Loucy (cell line): ENCODE data around the gene SERINC2.

Source experiments
- H2AFZ ChIP-seq: fragments of 200-600 bp; sonication (generic); 2 replicates; pipeline ENCODE4 v1.6.0; 2016; ENCODE audit warnings: antibody characterized with exemption, mild to moderate bottlenecking, low read length, moderate library complexity
- H3F3A ChIP-seq: fragments of 200-600 bp; 2 replicates; pipeline ENCODE4 v1.6.0; 2016; ENCODE audit warnings: antibody characterized with exemption, low read depth, mild to moderate bottlenecking
- H3K27me3 ChIP-seq: fragments of 200-600 bp; sonication (generic); 2 replicates; pipeline ENCODE4 v1.6.1; 2014; ENCODE audit warnings: low read length, mild to moderate bottlenecking; ENCODE audit not compliant: insufficient read depth, poor library complexity, severe bottlenecking
- H3K36me3 ChIP-seq: fragments of 200-600 bp; sonication (generic); 2 replicates; pipeline ENCODE4 v1.6.1; 2016; ENCODE audit warnings: low read length; ENCODE audit not compliant: insufficient read depth
- H3K4me1 ChIP-seq: fragments of 200-600 bp; sonication (generic); 2 replicates; pipeline ENCODE4 v1.5.1; 2014; ENCODE audit warnings: low read length, mild to moderate bottlenecking; ENCODE audit not compliant: insufficient read depth, poor library complexity, severe bottlenecking
- H3K4me2 ChIP-seq: fragments of 200-600 bp; sonication (generic); 2 replicates; pipeline ENCODE4 v1.6.0; 2014; ENCODE audit warnings: antibody characterized with exemption, low read length, low read depth, mild to moderate bottlenecking; ENCODE audit not compliant: poor library complexity, severe bottlenecking
- H3K4me3 ChIP-seq: fragments of 200-600 bp; sonication (generic); 2 replicates; pipeline ENCODE4 v1.5.1; 2014; ENCODE audit warnings: low read length, mild to moderate bottlenecking, mixed read lengths; ENCODE audit not compliant: poor library complexity, severe bottlenecking
- H3K79me2 ChIP-seq: fragments of 200-600 bp; sonication (generic); 2 replicates; pipeline ENCODE4 v1.6.1; 2014; ENCODE audit warnings: low read length; ENCODE audit not compliant: insufficient read depth
- H3K9ac ChIP-seq: fragments of 200-600 bp; sonication (generic); 2 replicates; pipeline ENCODE4 v1.6.0; 2014; ENCODE audit warnings: mild to moderate bottlenecking, low read depth, low read length, moderate library complexity; ENCODE audit not compliant: poor library complexity, severe bottlenecking
- H3K9me2 ChIP-seq: fragments of 200-600 bp; sonication (generic); replicated peaks from 2 replicates; pipeline ENCODE4 v1.6.1; 2016; ENCODE audit warnings: low read depth, low read length, mixed read lengths
- H3K9me3 ChIP-seq: fragments of 200-600 bp; sonication (generic); 2 replicates; pipeline ENCODE4 v1.6.1; 2014; ENCODE audit warnings: mild to moderate bottlenecking, antibody characterized with exemption, low read length, low read depth; ENCODE audit not compliant: insufficient read depth
- H4K20me1 ChIP-seq: fragments of 200-600 bp; sonication (generic); 2 replicates; pipeline ENCODE4 v1.6.0; 2014; ENCODE audit warnings: antibody characterized with exemption, low read length, mild to moderate bottlenecking; ENCODE audit not compliant: insufficient read depth, poor library complexity, severe bottlenecking
- EZH2phosphoT487 ChIP-seq: fragments of 200-600 bp; IDR thresholded peaks from 2 replicates; pipeline ENCODE4 v1.6.1; 2018; ENCODE audit warnings: antibody characterized with exemption, mild to moderate bottlenecking, moderate library complexity, borderline replicate concordance
- TF ChIP-seq, protein P1 (sequence below): fragments of 200-600 bp; sonication (generic); conservative IDR thresholded peaks from 2 replicates; pipeline ENCODE4 v1.5.1; 2014; ENCODE audit warnings: mild to moderate bottlenecking, antibody characterized with exemption, low read length

SERINC2 gene

DNA sequence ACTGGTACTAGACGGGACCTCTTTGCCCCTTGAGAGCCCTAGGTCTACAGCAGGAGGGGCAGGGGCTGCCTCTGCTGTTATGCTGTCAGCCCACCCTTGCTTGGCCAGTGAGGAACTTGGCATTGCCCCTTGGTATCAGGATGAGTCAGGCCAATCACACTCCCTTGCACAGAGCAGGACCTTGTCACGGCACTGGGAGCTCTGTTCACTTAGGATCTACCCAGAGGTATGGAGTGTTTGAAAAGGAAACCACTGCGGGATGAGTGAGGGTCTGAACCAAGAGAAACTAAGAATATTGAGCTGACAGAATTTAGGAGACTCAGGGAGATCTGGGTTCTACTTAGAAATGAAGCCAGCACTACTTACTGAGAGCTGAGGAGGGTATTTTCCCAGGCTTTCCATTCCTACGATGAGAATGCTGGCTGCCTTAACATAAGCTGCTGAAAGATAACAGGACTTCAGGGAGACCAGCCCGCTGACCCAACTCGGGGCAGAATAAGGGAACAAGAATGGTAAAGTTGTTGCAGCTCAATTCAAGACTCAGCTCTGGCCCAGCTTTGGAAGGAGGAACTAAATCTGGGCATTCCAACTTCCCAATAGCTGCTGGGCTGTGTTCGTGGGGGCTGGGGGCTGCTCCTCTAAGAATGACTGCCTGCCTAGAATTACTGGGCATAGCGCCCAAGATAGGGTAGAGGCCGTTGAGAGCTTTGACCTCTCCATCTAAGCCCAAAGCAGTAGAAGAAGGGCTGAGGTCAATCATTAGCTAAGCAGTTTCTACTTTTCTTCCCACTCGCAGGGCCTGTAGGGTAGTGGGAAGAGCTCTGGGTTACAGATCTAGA lies 41.7 kb upstream of the SERINC2 start:
- H3K4me3 ChIP-seq = no peak overlapping the region
- H3K4me2 ChIP-seq = no peak overlapping the region
- H4K20me1 ChIP-seq = no peaks in the 10 kb centered on the region
- H3K36me3 ChIP-seq = peaks cover 3% of the 10 kb centered on the region; the same call in 1 of the 2 replicates
- peaks cover 3% of the 10 kb centered on the region for H3K4me1 ChIP-seq
- H3K27me3 ChIP-seq = no peaks in the 10 kb centered on the region
- H3K9me2 ChIP-seq = no peaks in the 10 kb centered on the region
- H2AFZ ChIP-seq = no peak overlapping the region
- no peaks in the 10 kb centered on the region for H3K9me3 ChIP-seq
- H3K79me2 ChIP-seq = no peaks in the 10 kb centered on the region
- no peaks in the 10 kb centered on the region for H3F3A ChIP-seq
- no peak overlapping the region for H3K9ac ChIP-seq
- no peak for TF ChIP-seq EZH2phosphoT487
- TF ChIP-seq, protein P1, sequence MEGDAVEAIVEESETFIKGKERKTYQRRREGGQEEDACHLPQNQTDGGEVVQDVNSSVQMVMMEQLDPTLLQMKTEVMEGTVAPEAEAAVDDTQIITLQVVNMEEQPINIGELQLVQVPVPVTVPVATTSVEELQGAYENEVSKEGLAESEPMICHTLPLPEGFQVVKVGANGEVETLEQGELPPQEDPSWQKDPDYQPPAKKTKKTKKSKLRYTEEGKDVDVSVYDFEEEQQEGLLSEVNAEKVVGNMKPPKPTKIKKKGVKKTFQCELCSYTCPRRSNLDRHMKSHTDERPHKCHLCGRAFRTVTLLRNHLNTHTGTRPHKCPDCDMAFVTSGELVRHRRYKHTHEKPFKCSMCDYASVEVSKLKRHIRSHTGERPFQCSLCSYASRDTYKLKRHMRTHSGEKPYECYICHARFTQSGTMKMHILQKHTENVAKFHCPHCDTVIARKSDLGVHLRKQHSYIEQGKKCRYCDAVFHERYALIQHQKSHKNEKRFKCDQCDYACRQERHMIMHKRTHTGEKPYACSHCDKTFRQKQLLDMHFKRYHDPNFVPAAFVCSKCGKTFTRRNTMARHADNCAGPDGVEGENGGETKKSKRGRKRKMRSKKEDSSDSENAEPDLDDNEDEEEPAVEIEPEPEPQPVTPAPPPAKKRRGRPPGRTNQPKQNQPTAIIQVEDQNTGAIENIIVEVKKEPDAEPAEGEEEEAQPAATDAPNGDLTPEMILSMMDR = no peak

DNA sequence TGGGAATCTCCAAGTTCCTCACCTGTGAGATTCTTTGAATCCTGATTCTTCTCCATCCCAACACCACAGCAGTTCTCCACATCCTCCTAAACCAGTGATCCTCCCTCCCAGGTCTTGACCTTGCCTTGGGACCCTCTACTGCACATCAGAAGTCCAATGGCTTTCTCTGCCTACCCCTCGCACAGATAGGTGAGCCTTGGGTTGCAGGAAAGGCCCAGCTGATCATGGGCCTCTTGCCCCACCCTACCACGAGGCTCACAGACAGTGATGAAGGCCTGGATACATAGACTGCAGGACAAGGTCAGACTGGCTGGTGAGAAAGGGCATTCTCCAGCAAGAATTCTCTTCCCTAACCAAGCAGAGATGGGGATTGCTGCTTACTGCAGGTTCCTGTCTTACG lies 41.0 kb upstream of the SERINC2 start:
- Histone ChIP-seq H3K4me2 (no peak overlapping the region), H3K9me3 (no peaks in the 10 kb centered on the region), H3F3A (no peaks in the 10 kb centered on the region), H4K20me1 (no peaks in the 10 kb centered on the region), H3K4me3 (no peak overlapping the region), H3K9me2 (no peaks in the 10 kb centered on the region), H3K79me2 (no peaks in the 10 kb centered on the region), H3K27me3 (no peaks in the 10 kb centered on the region), H3K36me3 (no peaks in the 10 kb centered on the region; the same call in 1 of the 2 replicates), H3K9ac (no peak overlapping the region), H2AFZ (no peak overlapping the region), H3K4me1 (peaks cover 3% of the 10 kb centered on the region)
- TF ChIP-seq, protein P1 = no peak
- TF ChIP-seq EZH2phosphoT487 = no peak

DNA sequence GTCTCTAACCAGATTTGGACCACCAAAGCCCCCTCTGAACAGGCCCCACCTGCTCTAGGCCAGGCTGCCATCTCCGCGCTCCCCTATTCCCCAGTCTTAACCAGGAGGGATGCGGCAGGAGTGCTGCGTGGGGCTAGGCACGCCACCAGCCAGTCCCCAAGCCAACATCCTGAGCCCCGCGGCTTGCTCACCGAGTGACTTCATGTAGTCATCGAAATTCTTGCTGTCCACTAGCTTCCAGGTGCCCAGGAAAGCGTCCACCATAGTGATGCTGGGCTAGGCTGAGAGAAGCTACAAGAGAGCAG lies 40.3 kb upstream of the SERINC2 start:
- Histone ChIP-seq H3K36me3 (no peaks in the 10 kb centered on the region; the same call in 1 of the 2 replicates), H3F3A (no peaks in the 10 kb centered on the region), H3K9ac (no peak overlapping the region), H4K20me1 (no peaks in the 10 kb centered on the region), H3K9me2 (no peaks in the 10 kb centered on the region), H3K4me1 (peaks cover 3% of the 10 kb centered on the region), H2AFZ (no peak overlapping the region), H3K4me2 (no peak overlapping the region), H3K4me3 (no peak overlapping the region), H3K79me2 (no peaks in the 10 kb centered on the region), H3K27me3 (no peaks in the 10 kb centered on the region), H3K9me3 (no peaks in the 10 kb centered on the region)
- TF ChIP-seq, protein P1 = no peak
- no peak for TF ChIP-seq EZH2phosphoT487
